OCI-LY1 (cell line): ENCODE results near the gene HS3ST1.

ENCODE experiments used
- CTCF ChIP-seq: fragments of 200-600 bp; sonication (generic), shearing (Covaris generic); IDR thresholded peaks from 2 replicates; pipeline ENCODE4 v1.5.1; 2017; ENCODE audit warnings: mild to moderate bottlenecking, antibody characterized with exemption, low read length, moderate library complexity, mixed read lengths
- EZH2 ChIP-seq: fragments of 200-600 bp; sonication (generic), shearing (Covaris generic); IDR thresholded peaks from 2 replicates; pipeline ENCODE4 v1.8.0; 2017; ENCODE audit warnings: borderline replicate concordance, mixed run types, mild to moderate bottlenecking, antibody characterized with exemption, low read length, moderate library complexity, mixed read lengths

- TF ChIP-seq CTCF (no peak), EZH2 (no peak)
These were observed 7.6 kb downstream of the HS3ST1 start for GRCh38 chr4:11421116-11421515.
